Endothelial cell of umbilical vein (primary cell): ENCODE data around the gene CCDC61. TPM values are rescaled to one million over a fixed set of nuclear protein-coding genes. Genes with fewer than 3 reads are reported as not detected.

ENCODE experiments used
- BruUV-seq: library from RNA; stranded (reverse); fragments of 400-500 nt; replicated peaks from 2 replicates; lab custom pipeline; 2021; lab: Mats Ljungman, UMichigan
- CTCF ChIA-PET: fragments of 300-600, 350-600 bp; sonication (Branson Sonifier 250); formaldehyde crosslinking; loops from one replicate; lab custom pipeline; 2021; ENCODE audit warnings: antibody characterized with exemption, inconsistent platforms; lab: Charles Lee
- POLR2A ChIA-PET: fragments of 300-600, 350-600 bp; sonication (Branson Sonifier 250); formaldehyde crosslinking; loops from one replicate; lab custom pipeline; 2021; ENCODE audit warnings: antibody characterized with exemption, inconsistent platforms; lab: Charles Lee
- DNase-seq: peaks from one replicate; pipeline ENCODE4 v3.0.0-alpha.2; 2011; ENCODE audit warnings: low read depth, low spot score
- FAIRE-seq: peaks from 2 replicates; lab custom pipeline; 2011; peaks lifted over from hg19 to GRCh38; lab: Jason Lieb, UNC
- H2AFZ ChIP-seq: 2 replicates; pipeline ENCODE4 v1.6.0; 2012; ENCODE audit warnings: low read depth, low read length, control low read depth, inconsistent platforms
- H3K27ac ChIP-seq: 2 replicates; pipeline ENCODE4 v1.5.1; 2011; ENCODE audit warnings: low read depth, mild to moderate bottlenecking, control low read depth, low read length, moderate library complexity; ENCODE audit not compliant: insufficient read depth
- H3K27me3 ChIP-seq, 2 experiments: 2 replicates each; pipeline versions ENCODE4 v1.6.0 to v1.6.1; 2011; ENCODE audit warnings: low read length in 2 of 2, mixed read lengths in 1 of 2; ENCODE audit not compliant: control insufficient read depth in 2 of 2, insufficient read depth in 2 of 2
- H3K36me3 ChIP-seq, 2 experiments: 2 replicates in 1 of 2; 3 replicates in 1 of 2; pipeline ENCODE4 v1.5.1; 2011; ENCODE audit warnings: low read length in 2 of 2, mild to moderate bottlenecking in 1 of 2, moderate library complexity in 1 of 2; ENCODE audit not compliant: control insufficient read depth in 2 of 2, insufficient read depth in 2 of 2; ENCODE audit errors: extremely low read depth in 1 of 2
- H3K4me1 ChIP-seq: 3 replicates; pipeline ENCODE4 v1.5.1; 2011; ENCODE audit warnings: mild to moderate bottlenecking, low read length; ENCODE audit not compliant: control insufficient read depth, insufficient read depth; ENCODE audit errors: extremely low read depth
- H3K4me2 ChIP-seq: 2 replicates; pipeline ENCODE4 v1.6.1; 2011; ENCODE audit warnings: low read length, control low read depth, mixed read lengths; ENCODE audit not compliant: insufficient read depth
- H3K4me3 ChIP-seq, 3 experiments: fragments of 200-600 bp in 1 of 3; sonication (generic), shearing (Covaris generic) in 1 of 3; replicated peaks in 1 of 3; 2 replicates each; pipeline ENCODE4 v1.5.1; 2011 to 2016; ENCODE audit warnings: control low read depth in 3 of 3, low read length in 3 of 3, mild to moderate bottlenecking in 2 of 3, inconsistent platforms in 1 of 3, low read depth in 1 of 3, moderate library complexity in 1 of 3; ENCODE audit not compliant: insufficient read depth in 1 of 3
- H3K79me2 ChIP-seq: 2 replicates; pipeline ENCODE4 v1.6.0; 2012; ENCODE audit warnings: low read length, inconsistent platforms; ENCODE audit not compliant: control insufficient read depth, insufficient read depth
- H3K9ac ChIP-seq: replicated peaks from 2 replicates; pipeline ENCODE3; 2011; ENCODE audit warnings: low read length, control low read depth; ENCODE audit not compliant: insufficient read depth; ENCODE audit errors: extremely low read depth
- H3K9me1 ChIP-seq: replicated peaks from 3 replicates; pipeline ENCODE4 v1.6.0; 2011; ENCODE audit warnings: mild to moderate bottlenecking, low read length; ENCODE audit not compliant: control insufficient read depth, insufficient read depth; ENCODE audit errors: extremely low read depth
- H3K9me3 ChIP-seq: replicated peaks from 2 replicates; pipeline ENCODE4 v1.5.1; 2012; ENCODE audit warnings: low read length, inconsistent platforms; ENCODE audit not compliant: control insufficient read depth, insufficient read depth
- H4K20me1 ChIP-seq: replicated peaks from 2 replicates; pipeline ENCODE3; 2011; ENCODE audit warnings: mild to moderate bottlenecking, low read length; ENCODE audit not compliant: control insufficient read depth, insufficient read depth; ENCODE audit errors: extremely low read depth
- CTCF ChIP-seq, 2 donors: IDR thresholded peaks; 1 replicate in 1 of 2; 2 replicates in 1 of 2; pipeline ENCODE4 v1.5.1; 2011; ENCODE audit warnings: low read length in 2 of 2, mild to moderate bottlenecking in 2 of 2, moderate library complexity in 2 of 2, control low read depth in 1 of 2, inconsistent platforms in 1 of 2, low read depth in 1 of 2; ENCODE audit not compliant: insufficient read depth in 1 of 2; ENCODE audit errors: extremely low read depth in 1 of 2
- EZH2 ChIP-seq: IDR thresholded peaks from 2 replicates; pipeline ENCODE4 v1.6.1; 2012; ENCODE audit warnings: borderline replicate concordance, low read depth, mild to moderate bottlenecking, moderate library complexity, low read length, inconsistent platforms; ENCODE audit not compliant: severe bottlenecking
- FOS ChIP-seq: IDR thresholded peaks from 2 replicates; pipeline ENCODE4 v1.6.1; 2011; ENCODE audit warnings: mild to moderate bottlenecking, low read length, moderate library complexity, borderline replicate concordance; ENCODE audit not compliant: insufficient read depth
- GATA2 ChIP-seq: IDR thresholded peaks from 2 replicates; pipeline ENCODE4 v1.7.0; 2011; ENCODE audit warnings: low read depth, mild to moderate bottlenecking, moderate library complexity, mixed read lengths, low read length; ENCODE audit not compliant: insufficient read length, insufficient read depth
- JUN ChIP-seq: IDR thresholded peaks from 2 replicates; pipeline ENCODE4 v1.6.1; 2011; ENCODE audit warnings: borderline replicate concordance, low read depth; ENCODE audit not compliant: insufficient read length, insufficient read depth
- MAX ChIP-seq: IDR thresholded peaks from 2 replicates; pipeline ENCODE4 v1.6.1; 2011; ENCODE audit not compliant: insufficient read depth, insufficient read length
- MYC ChIP-seq: IDR thresholded peaks from one replicate; pipeline ENCODE4 v1.6.1; 2011; ENCODE audit warnings: mild to moderate bottlenecking, low read depth, low read length
- POLR2A ChIP-seq: IDR thresholded peaks from 2 replicates; pipeline ENCODE4 v1.6.1; 2012; ENCODE audit warnings: low read depth, mild to moderate bottlenecking, control low read depth, low read length
- POLR2AphosphoS5 ChIP-seq: IDR thresholded peaks from 2 replicates; pipeline ENCODE4 v1.6.1; 2012; ENCODE audit warnings: low read depth, mild to moderate bottlenecking, control low read depth, low read length, moderate library complexity; ENCODE audit not compliant: insufficient read depth
- dilution Hi-C: fragments of 300-500 bp; cut with MboI; formaldehyde crosslinking; loops from one replicate; pipeline ENCODE4 v1.15.0; 2019; ENCODE audit warnings: low sequenced_read_pairs; ENCODE audit not compliant: extremely low pct_ligation_motif_present
- intact Hi-C: fragments of 100-400 bp; cut with micrococcal nuclease; formaldehyde crosslinking; loops from one replicate; pipeline ENCODE4 v1.10.0; 2022
- polyA plus RNA-seq, 4 experiments: library from polyadenylated mRNA; depleted of rRNA in 3 of 4; stranded (reverse) in 3 of 4; unstranded in 1 of 4; fragments of >200 nt; gene quantifications; 2 replicates each; pipeline versions ENCODE4 v1.2.1 to v1.2.3, GENCODE V29; 2011 to 2012; ENCODE audit warnings: missing spikeins in 1 of 4
- total RNA-seq: library from RNA; stranded (reverse); gene quantifications from 2 replicates; pipeline ENCODE4 v1.2.3, GENCODE V29; 2021

CCDC61 gene
- total and polyA plus RNA-seq, 2 donors (not counting 3 experiments of a cell fraction or from before 2014, with no cell fraction given): 10.3 to 20.1 TPM

GRCh38 chr19:45952341-45952685 is 43.0 kb upstream of the CCDC61 start:
- H3K27me3 ChIP-seq: no peaks in the 10 kb centered on the region
- FAIRE-seq (no peak), DNase-seq (no peak)
- H3K27ac ChIP-seq: no peak overlapping the region
- peaks cover 28% of the 10 kb centered on the region for H3K4me1 ChIP-seq
- H3K9me1 ChIP-seq: no peaks in the 10 kb centered on the region
- intact Hi-C loops: no loop called here
- H3K9ac ChIP-seq: no peak overlapping the region
- H2AFZ ChIP-seq: no peak overlapping the region
- CTCF ChIA-PET: interaction anchor here (1.3 kb wide), 1 partner anchor 237 kb away, joined by 3 read pairs; no protein-coding TSS in a partner anchor
- no peaks in the 10 kb centered on the region for H4K20me1 ChIP-seq
- no peak overlapping the region for H3K4me3 ChIP-seq
- TF ChIP-seq MYC (no peak), POLR2AphosphoS5 (no peak), MAX (no peak), CTCF (IDR thresholded peaks at IDR 0.05; ENCODE audit: extremely low read depth in 1 of 2, insufficient read depth in 1 of 2, low read depth in 1 of 2, low read length in 2 of 2) (no peak), POLR2A (no peak), GATA2 (no peak), JUN (no peak), FOS (no peak), EZH2 (no peak)
- no TSS peak for BruUV-seq
- no peaks in the 10 kb centered on the region for H3K9me3 ChIP-seq
- no peaks in the 10 kb centered on the region for H3K79me2 ChIP-seq
- peaks cover 0 to 20% of the 10 kb centered on the region in 2 experiments for H3K36me3 ChIP-seq
- dilution Hi-C loops: no loop called here
- no peak overlapping the region for H3K4me2 ChIP-seq
- POLR2A ChIA-PET: no interaction called here
